ENCODE results near the gene ADPGK. TPM values are rescaled to one million over a fixed set of nuclear protein-coding genes. Genes with fewer than 3 reads are reported as not detected.

Gene ADPGK
- total RNA-seq, 1 donor from 2014 or later, result 33.9 TPM

DNA sequence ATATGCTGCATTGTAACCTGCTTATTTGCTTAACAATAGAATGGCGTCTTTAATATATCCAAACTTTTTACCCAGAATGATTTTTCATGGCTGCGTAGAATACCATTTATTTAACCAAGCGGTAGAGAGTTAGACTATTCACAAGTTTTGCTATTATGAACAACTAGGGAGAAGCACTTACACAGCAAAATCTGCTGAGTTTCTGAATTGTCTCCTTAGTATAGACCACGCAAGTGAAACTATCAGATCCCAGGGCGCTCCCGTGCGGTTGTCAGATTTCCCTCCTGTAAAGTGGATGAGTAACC lies 12.6 kb upstream of the ADPGK start:
- no peak overlapping the region for H3K4me3 ChIP-seq (ENCODE audit: low read depth, low read length)
- TF ChIP-seq, protein P1, sequence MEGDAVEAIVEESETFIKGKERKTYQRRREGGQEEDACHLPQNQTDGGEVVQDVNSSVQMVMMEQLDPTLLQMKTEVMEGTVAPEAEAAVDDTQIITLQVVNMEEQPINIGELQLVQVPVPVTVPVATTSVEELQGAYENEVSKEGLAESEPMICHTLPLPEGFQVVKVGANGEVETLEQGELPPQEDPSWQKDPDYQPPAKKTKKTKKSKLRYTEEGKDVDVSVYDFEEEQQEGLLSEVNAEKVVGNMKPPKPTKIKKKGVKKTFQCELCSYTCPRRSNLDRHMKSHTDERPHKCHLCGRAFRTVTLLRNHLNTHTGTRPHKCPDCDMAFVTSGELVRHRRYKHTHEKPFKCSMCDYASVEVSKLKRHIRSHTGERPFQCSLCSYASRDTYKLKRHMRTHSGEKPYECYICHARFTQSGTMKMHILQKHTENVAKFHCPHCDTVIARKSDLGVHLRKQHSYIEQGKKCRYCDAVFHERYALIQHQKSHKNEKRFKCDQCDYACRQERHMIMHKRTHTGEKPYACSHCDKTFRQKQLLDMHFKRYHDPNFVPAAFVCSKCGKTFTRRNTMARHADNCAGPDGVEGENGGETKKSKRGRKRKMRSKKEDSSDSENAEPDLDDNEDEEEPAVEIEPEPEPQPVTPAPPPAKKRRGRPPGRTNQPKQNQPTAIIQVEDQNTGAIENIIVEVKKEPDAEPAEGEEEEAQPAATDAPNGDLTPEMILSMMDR (IDR thresholded peaks at IDR 0.05; ENCODE audit: insufficient read depth, low read length, poor library complexity, severe bottlenecking), result no peak
- no peak for DNase-seq (ENCODE audit: low read depth)
- no peaks in the 10 kb centered on the region for H3K27me3 ChIP-seq (ENCODE audit: control insufficient read depth, insufficient read depth, low read length)
- H3K36me3 ChIP-seq (ENCODE audit: control insufficient read depth, insufficient read depth, low read length), result no peaks in the 10 kb centered on the region

DNA sequence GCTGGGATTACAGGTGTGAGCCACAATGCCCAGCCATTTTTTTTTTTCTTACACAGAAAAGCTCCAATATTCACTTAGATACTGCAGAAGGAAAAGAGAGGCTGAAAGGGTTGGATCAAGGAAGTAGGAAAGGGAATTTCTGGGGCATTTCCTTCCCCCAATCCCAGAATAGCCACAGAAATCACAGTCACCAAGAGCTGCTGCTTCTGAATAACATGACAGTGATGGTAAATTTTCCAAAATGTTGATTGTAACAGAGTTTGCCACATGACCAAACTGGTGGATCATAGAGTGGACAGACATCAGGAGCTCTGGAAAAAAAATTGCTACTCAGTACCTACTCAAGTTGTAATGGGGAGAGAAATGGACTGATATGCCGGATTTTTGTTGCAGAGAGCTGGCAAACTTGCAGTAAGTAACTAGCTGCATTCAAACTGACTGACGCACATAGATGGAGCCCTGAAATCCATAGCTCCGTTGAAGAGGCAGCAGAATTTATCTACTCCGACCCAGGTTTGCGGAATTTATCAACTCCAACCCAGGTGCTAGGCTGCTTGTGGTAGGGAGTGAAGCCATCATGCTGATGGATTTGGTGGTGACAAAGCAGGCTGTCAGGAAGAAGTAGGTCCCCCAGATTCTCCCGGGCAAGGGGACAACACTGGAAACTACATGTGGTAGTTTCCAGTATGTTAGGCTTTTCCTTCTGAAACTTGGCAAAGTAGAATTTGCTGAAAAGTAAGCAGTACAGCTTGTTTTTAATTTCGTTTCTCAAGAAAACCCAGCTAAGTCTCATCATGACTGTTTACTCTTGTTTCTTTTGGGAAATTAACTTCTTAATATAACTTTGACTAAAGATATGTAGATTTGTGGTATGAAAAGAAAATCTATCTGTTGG lies 10.5 kb upstream of the ADPGK start:
- no peak for DNase-seq (ENCODE audit: low read depth)
- TF ChIP-seq, protein P1 (IDR thresholded peaks at IDR 0.05; ENCODE audit: insufficient read depth, low read length, poor library complexity, severe bottlenecking), result no peak
- H3K36me3 ChIP-seq (ENCODE audit: control insufficient read depth, insufficient read depth, low read length), result no peaks in the 10 kb centered on the region
- H3K27me3 ChIP-seq (ENCODE audit: control insufficient read depth, insufficient read depth, low read length), result no peaks in the 10 kb centered on the region
- no peak overlapping the region for H3K4me3 ChIP-seq (ENCODE audit: low read depth, low read length)

DNA sequence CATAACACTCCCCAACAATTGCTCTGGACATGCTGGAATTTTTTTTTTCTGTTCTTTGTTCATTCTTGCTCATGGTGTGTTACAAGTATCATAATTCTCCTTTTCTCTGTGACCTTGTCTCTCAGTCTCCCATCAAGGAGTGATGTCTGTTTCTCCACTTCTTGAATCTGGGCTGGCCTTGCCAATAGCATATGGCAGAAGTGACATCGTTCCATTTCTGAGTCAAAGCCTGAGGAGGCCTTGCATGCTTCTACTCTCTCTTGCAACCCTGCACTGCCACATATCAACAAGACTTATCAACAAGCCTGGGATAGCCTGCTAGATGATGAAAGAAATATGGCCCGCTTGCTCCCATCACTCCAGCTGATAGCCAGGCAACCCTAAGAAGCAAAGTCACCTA lies 8.9 kb upstream of the ADPGK start:
- Histone ChIP-seq H3K27me3 (ENCODE audit: control insufficient read depth, insufficient read depth, low read length) (no peaks in the 10 kb centered on the region), H3K36me3 (ENCODE audit: control insufficient read depth, insufficient read depth, low read length) (no peaks in the 10 kb centered on the region), H3K4me3 (ENCODE audit: low read depth, low read length) (no peak overlapping the region)
- no peak for DNase-seq (ENCODE audit: low read depth)
- TF ChIP-seq, protein P1 (IDR thresholded peaks at IDR 0.05; ENCODE audit: insufficient read depth, low read length, poor library complexity, severe bottlenecking), result no peak

DNA sequence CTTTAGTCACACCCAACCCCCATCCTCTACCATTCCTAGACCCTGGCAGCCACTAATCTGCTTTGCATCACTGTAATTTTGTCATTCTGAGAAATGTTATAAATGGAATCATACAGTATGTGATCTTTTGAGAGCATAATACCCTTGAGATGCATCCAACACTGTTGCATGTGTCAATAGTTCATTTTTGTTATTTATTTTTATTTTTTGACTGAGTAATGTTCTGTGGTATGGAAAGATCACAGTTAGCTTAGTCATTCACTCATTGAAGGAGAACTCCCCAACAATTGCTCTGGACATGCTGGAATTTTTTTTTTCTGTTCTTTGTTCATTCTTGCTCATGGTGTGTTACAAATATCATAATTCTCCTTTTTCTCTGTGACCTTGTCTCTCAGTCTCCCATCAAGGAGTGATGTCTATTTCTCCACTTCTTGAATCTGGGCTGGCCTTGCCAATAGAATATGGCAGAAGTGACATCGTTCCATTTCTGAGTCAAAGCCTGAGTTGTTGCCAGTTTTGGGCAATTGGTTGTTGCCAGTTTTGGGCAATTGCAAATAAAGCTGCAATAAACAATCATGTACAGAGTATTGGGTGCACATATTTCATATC lies 6.8 kb upstream of the ADPGK start:
- TF ChIP-seq, protein P1 (IDR thresholded peaks at IDR 0.05; ENCODE audit: insufficient read depth, low read length, poor library complexity, severe bottlenecking), result no peak
- H3K27me3 ChIP-seq (ENCODE audit: control insufficient read depth, insufficient read depth, low read length), result no peaks in the 10 kb centered on the region
- DNase-seq (ENCODE audit: low read depth), result no peak

DNA sequence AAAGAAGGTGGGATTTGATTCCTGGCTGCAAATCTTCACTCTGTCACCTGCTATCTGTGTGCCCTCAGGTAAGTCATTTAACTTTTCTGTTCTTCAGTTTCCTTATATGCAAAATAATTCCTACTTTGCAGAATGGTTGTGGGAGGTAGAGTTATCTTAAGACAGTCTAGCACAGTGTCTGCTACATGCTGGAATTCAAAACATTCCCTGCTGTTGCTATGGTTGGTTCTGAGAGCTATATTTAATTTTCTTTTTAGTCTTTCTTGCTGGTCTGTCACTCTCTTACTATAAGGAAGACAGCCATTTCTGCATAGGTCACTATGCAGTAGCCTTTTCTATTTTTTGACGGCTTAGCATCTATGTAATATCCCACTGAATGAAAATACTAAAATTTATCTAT lies 4.0 kb upstream of the ADPGK start:
- no peak for DNase-seq (ENCODE audit: low read depth)
- TF ChIP-seq, protein P1 (IDR thresholded peaks at IDR 0.05; ENCODE audit: insufficient read depth, low read length, poor library complexity, severe bottlenecking), result no peak
- Histone ChIP-seq H3K36me3 (ENCODE audit: control insufficient read depth, insufficient read depth, low read length) (no peaks in the 10 kb centered on the region), H3K27me3 (ENCODE audit: control insufficient read depth, insufficient read depth, low read length) (no peaks in the 10 kb centered on the region), H3K4me3 (ENCODE audit: low read depth, low read length) (no peak overlapping the region)

More for the DNA sequence above, 6.8 kb upstream of the ADPGK start:
- Histone ChIP-seq H3K36me3 (ENCODE audit: control insufficient read depth, insufficient read depth, low read length) (no peaks in the 10 kb centered on the region), H3K4me3 (ENCODE audit: low read depth, low read length) (no peak overlapping the region)
